Measurements from ENCODE around the gene TM9SF3.

DNA sequence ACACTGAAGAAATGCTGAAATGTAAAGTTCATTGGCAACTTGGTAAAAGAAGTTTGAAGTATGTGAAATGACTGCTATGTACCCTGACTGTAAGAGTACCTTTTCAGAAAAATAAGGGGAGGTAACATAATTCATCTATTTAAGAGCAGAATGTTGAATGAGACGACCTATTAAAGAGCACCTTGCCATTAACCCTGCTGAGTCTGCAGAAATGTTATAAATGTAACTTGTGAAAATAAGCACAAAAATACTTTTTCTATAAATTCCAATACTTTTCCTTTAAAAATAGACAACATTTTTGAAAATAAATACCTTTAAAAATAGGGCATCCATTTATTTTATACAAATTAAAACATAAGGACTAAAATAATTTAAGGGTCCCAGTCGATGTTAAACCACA is 7.7 kb downstream of the TM9SF3 start:
- TF ChIP-seq, protein P1, sequence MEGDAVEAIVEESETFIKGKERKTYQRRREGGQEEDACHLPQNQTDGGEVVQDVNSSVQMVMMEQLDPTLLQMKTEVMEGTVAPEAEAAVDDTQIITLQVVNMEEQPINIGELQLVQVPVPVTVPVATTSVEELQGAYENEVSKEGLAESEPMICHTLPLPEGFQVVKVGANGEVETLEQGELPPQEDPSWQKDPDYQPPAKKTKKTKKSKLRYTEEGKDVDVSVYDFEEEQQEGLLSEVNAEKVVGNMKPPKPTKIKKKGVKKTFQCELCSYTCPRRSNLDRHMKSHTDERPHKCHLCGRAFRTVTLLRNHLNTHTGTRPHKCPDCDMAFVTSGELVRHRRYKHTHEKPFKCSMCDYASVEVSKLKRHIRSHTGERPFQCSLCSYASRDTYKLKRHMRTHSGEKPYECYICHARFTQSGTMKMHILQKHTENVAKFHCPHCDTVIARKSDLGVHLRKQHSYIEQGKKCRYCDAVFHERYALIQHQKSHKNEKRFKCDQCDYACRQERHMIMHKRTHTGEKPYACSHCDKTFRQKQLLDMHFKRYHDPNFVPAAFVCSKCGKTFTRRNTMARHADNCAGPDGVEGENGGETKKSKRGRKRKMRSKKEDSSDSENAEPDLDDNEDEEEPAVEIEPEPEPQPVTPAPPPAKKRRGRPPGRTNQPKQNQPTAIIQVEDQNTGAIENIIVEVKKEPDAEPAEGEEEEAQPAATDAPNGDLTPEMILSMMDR (conservative IDR thresholded peaks at IDR 0.05 in 1 of 2, IDR thresholded peaks at IDR 0.05 in 1 of 2; ENCODE audit: extremely low read depth in 1 of 2, insufficient read depth in 1 of 2, low read depth in 1 of 2, low read length in 2 of 2), result no peak
- TF ChIP-seq EZH2 (IDR thresholded peaks at IDR 0.05; ENCODE audit: borderline replicate concordance, low read length), result no peak

All from mammary epithelial cell (primary cell).